Muscle of arm (tissue), 14 donors: ENCODE measurements around the gene TMEM39A. TPM values are rescaled to one million over a fixed set of nuclear protein-coding genes. Genes with fewer than 3 reads are reported as not detected.

Experiments used
- DNase-seq: peaks from one replicate; pipeline ENCODE4 v3.0.0-alpha.2; 2013
- long read RNA-seq, 11 donors: transcript quantifications; one replicate each; lab custom pipeline, GENCODE V29; 2026
- polyA plus RNA-seq, 12 donors: library from polyadenylated mRNA; unstranded; fragments of 120-200 nt; gene quantifications; one replicate each; pipeline ENCODE4 v1.2.1, GENCODE V29; 2013; ENCODE audit not compliant: insufficient read length in 12 of 12

The TMEM39A gene, protein sequence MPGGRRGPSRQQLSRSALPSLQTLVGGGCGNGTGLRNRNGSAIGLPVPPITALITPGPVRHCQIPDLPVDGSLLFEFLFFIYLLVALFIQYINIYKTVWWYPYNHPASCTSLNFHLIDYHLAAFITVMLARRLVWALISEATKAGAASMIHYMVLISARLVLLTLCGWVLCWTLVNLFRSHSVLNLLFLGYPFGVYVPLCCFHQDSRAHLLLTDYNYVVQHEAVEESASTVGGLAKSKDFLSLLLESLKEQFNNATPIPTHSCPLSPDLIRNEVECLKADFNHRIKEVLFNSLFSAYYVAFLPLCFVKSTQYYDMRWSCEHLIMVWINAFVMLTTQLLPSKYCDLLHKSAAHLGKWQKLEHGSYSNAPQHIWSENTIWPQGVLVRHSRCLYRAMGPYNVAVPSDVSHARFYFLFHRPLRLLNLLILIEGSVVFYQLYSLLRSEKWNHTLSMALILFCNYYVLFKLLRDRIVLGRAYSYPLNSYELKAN
- 10 to 100 TPM in 11 of 12 donors, not detected in 1; 36.2 to 56.0 (median 45.1) TPM for polyA plus RNA-seq
- long read RNA-seq, donor 1, full-length matches to known transcripts: 5 of 5 reads
- long read RNA-seq, donor 1, partial matches to known transcripts: 0 of 5 reads
- long read RNA-seq, donor 1, other reads (novel, unspliced or antisense): 0 of 5 reads
- long read RNA-seq, donor 2, full-length matches to known transcripts: 7 of 7 reads
- long read RNA-seq, donor 2, partial matches to known transcripts: 0 of 7 reads
- long read RNA-seq, donor 2, other reads (novel, unspliced or antisense): 0 of 7 reads
- long read RNA-seq, donor 3, full-length matches to known transcripts: 2 of 2 reads
- long read RNA-seq, donor 3, partial matches to known transcripts: 0 of 2 reads
- long read RNA-seq, donor 3, other reads (novel, unspliced or antisense): 0 of 2 reads
- long read RNA-seq, donor 4, full-length matches to known transcripts: 1 of 1 reads
- long read RNA-seq, donor 4, partial matches to known transcripts: 0 of 1 reads
- long read RNA-seq, donor 4, other reads (novel, unspliced or antisense): 0 of 1 reads
- long read RNA-seq, donor 5, full-length matches to known transcripts: 4 of 10 reads
- long read RNA-seq, donor 5, partial matches to known transcripts: 6 of 10 reads
- long read RNA-seq, donor 5, other reads (novel, unspliced or antisense): 0 of 10 reads
- long read RNA-seq, donor 6, full-length matches to known transcripts: 2 of 2 reads
- long read RNA-seq, donor 6, partial matches to known transcripts: 0 of 2 reads
- long read RNA-seq, donor 6, other reads (novel, unspliced or antisense): 0 of 2 reads
- long read RNA-seq, donor 7, full-length matches to known transcripts: 1 of 1 reads
- long read RNA-seq, donor 7, partial matches to known transcripts: 0 of 1 reads
- long read RNA-seq, donor 7, other reads (novel, unspliced or antisense): 0 of 1 reads
- long read RNA-seq, donor 8, full-length matches to known transcripts: 7 of 15 reads
- long read RNA-seq, donor 8, partial matches to known transcripts: 8 of 15 reads
- long read RNA-seq, donor 8, other reads (novel, unspliced or antisense): 0 of 15 reads
- long read RNA-seq, donor 9, full-length matches to known transcripts: 5 of 5 reads
- long read RNA-seq, donor 9, partial matches to known transcripts: 0 of 5 reads
- long read RNA-seq, donor 9, other reads (novel, unspliced or antisense): 0 of 5 reads
- long read RNA-seq, donor 10, full-length matches to known transcripts: 3 of 3 reads
- long read RNA-seq, donor 10, partial matches to known transcripts: 0 of 3 reads
- long read RNA-seq, donor 10, other reads (novel, unspliced or antisense): 0 of 3 reads
- long read RNA-seq, donor 11, full-length matches to known transcripts: 6 of 6 reads
- long read RNA-seq, donor 11, partial matches to known transcripts: 0 of 6 reads
- long read RNA-seq, donor 11, other reads (novel, unspliced or antisense): 0 of 6 reads

DNA sequence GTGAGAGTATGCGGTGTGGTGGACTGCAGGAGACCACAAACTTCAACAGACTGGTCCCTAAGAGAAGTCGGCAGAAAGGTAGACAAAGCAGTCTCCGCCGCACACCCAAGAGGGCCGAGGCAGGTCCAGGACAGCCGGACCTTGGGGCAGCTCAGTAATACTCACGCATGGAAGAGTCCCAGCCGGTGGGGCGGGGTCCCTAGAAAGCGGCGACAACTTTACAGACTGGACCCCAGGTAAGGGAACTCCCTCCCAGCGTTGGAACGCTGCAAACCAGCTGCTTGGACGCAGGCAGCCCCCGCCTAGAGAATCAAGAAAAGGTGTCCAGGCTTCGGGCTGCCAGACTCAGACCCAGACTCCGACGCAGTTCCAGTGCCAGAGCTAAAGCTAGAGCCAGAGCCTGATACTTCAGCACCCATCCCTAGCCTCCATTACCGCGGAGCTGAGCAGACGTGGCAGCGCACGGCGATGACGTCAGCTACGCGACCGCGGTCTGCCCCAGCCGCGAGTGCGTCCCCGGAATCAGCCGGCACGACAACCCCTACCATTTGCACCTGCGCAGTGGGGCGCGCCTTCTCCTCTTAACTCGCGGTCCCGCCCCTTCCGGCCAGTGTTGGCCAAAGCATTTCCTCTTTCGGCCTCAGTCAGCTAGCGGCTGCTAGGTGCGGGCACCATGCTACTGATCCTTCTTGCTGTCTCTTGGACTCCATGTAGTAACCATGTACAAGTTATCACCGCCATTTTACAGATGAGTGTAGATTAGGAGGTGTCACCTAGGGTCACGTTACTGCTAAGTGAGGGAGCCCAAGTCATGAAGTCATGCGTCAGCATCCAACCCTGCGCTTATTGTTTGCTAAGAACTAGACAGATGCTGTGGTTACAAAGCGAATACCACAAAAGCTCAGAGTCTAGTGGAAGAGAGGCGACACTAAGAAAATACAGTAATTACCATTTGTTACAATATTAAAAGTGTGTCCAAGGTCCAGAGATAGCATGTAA is at the start of gene TMEM39A:
TSS of gene TMEM39A (minus strand) at position 445 of the 999 bp plus-strand sequence. CDS start 1,541 bp downstream, outside the sequence.
- DNase-seq: peak; percentile 99

DNA sequence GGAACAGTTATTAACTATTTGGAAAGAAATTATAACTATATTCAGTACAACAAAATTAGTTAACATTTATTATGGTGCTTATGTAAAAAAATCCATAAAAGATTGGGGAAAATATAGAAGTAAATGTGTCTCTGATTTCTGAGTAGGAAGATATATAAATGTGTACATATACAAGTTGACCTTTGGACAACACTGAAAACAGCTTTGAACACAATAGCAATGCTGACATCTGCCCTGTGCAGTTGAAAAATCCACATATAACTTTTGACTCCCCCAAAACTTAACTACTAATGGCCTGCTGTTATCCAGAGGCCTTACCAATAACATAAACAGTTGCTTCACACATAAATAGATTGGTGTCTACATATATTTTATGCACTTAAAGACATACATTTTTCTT is 47.3 kb upstream of the TMEM39A start:
- DNase-seq: no peak

DNA sequence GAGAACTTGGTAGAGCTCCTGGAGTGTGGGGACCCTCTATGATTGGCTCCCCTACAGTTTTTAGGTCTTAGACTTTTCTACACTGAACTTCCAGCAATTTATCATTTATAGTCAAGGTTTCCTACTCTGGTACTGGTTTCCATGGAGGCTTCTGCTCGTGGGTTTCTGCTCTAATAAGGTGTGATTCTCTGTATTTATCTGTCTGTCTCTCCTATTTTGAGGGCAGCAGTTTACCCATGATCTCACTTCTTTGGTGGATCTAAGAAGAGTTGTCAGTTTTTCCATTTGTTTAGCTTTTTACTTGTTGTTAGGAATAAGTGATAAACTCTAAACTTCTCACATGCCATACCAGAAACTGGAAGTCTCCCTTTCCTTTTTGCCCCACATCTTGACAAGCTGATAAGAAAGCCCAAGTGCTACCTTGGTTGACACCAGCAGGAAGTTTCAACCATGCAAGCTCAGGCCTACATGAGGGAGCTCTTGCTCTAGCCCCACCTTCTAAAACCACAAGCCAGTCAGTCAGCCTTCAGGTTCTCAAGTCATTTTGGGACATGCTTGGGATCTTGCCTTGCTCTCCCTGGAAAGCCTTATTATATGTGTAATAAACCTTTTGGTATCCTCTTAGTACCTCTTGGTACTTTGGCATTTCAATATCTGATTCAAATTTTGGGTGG is 44.9 kb upstream of the TMEM39A start:
- DNase-seq: no peak

DNA sequence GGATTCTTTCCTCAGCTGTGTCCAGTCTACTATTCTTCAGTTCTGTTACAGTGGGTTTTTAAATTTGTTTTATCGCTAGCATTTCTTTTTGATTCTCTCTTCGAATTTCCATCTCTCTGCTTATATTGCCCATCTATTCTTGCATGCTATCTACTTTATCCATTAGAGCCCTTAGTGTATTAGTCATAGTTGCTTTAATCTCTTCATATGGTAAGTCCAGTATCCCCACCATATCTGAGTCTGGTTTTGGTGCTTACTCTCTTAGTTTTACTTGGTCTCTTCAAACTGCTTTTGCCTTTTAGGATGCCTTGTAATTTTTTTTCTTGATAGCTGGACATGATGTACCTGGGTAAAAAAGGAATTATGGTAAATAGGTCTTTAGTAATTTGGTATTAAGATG is 44.0 kb upstream of the TMEM39A start:
- no peak for DNase-seq

DNA sequence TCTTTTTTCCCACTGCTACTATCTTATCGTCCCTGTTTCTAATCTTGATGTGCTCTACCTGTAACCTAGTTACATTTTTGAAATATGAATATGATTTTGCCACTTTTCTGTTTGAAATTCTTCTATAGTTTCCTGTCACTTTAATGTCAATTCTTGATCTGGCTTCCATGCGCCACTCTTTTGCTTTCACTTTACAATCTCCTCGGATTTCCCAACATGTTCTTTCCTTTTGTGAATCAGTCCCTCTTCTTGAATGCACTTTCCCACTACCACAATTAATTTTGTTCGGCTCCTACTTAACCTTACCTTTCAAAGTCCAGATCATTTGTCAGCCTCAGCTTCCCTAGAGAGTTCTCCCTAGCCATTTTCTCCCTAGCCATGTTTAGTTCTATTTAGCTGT is 43.2 kb upstream of the TMEM39A start:
- DNase-seq: no peak

DNA sequence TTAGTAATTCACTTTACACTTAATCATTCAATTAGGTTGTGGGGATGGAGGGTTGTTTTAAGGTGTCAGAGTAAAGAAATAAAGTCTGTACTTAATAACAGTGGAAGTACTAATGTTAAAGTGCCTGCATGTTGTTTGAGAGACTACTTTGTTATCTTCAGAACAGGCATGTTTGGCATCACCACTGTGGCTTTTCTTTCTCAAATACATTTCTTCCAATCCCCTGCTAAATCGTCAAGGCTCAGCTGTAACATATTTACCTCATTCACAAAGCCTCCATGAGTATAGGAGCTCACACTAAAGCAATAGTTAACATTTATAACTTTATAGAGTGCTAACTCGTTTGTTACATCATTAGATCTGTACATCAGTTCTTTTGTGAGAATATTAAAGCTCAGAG is 37.5 kb upstream of the TMEM39A start:
- no peak for DNase-seq

DNA sequence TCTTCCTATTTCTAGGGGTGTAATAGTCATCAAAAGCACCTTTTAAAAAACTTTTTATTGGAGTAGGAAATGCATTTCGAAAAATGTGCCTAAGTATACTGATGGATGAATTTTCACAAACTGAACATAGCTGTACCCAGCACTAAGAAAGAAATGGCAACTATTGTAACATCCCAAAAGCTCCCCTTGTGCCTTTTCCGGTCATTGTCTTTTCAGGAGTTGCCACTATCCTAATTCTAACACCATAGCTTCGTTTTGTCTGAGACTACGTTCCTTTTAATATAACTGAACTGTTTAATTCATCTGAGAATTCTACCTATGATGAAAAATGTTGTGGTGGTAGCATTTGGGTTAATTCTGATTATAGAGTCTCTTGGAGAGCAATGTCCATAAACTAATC is 36.9 kb upstream of the TMEM39A start:
- no peak for DNase-seq

DNA sequence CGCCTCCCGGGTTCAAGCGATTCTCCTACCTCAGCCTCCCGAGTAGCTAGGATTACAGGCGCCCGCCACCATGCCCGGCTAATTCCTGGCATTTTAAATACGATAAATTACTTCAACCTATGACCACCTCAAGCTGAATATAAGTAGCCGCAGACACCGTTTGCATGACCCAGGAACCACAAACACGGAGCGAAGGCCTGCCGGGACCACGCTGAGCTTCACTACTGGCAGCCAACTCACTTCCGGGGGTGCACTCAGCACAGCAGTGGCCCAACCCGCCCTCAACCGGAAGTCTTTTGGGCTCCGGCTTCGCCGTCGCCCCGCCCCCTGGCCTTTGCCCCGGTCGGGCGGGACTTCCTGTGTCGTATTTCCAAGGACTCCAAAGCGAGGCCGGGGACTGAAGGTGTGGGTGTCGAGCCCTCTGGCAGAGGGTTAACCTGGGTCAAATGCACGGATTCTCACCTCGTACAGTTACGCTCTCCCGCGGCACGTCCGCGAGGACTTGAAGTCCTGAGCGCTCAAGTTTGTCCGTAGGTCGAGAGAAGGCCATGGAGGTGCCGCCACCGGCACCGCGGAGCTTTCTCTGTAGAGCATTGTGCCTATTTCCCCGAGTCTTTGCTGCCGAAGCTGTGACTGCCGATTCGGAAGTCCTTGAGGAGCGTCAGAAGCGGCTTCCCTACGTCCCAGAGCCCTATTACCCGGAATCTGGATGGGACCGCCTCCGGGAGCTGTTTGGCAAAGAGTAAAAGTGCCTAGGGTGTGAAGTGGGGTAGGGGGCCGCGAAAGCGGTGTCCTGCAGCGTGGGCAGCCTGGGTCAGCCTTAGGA is 35.0 kb upstream of the TMEM39A start, which contains the start of gene TIMMDC1:
TSS of gene TIMMDC1 (plus strand) at position 362 of the 826 bp plus-strand sequence. CDS start at position 549, 187 bp downstream.
- DNase-seq: peak; percentile 97

DNA sequence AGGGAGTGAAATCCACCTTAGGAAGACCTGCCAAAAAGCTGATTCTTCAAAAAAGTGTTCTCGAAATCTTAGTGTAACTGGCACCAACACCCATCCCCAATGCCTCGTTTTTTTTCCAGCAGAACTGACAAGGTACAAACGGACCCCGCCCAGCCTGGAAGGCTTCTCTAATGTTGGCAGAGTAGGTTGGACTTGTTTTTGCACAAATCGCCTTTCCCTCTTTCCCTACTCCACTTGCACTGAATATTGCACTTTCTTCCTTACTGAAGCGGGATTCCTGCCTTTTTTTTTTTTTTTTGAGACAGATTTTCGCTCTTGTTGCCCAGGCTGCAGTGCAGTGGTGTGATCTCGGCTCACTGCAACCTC is 34.4 kb upstream of the TMEM39A start:
- peak; percentile 38 for DNase-seq

DNA sequence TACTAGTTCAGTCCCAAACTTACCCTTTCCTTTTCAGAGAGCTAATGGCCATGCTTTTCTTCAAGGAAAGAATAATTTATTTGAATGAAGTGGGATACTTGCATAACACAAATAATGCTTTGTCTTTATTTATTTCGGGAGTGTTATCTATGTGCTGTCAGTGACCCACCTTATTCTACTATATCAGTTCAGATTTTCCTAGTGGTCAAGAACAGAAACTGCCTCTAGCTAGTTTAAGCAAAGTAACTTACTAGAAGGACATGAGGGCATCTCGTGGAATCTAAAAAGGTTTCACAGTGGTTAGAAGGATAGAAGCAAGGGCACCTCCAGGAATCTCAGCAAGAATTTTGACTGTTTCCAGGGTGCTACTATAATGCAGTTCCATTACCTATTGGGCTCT is 31.2 kb upstream of the TMEM39A start:
- DNase-seq: no peak

DNA sequence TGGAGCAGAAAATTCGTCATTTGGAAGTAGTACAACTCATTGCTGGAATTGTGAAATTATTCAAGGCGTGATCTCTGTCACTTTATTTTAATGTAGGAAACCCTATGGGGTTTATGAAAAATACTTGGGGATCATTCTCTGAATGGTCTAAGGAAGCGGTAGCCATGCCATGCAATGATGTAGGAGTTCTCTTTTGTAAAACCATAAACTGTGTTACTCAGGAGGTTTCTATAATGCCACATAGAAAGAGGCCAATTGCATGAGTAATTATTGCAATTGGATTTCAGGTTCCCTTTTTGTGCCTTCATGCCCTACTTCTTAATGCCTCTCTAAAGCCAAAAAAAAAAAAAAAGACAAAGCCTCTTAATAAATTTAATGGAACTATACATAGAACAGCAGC is 29.4 kb upstream of the TMEM39A start:
- DNase-seq: no peak

DNA sequence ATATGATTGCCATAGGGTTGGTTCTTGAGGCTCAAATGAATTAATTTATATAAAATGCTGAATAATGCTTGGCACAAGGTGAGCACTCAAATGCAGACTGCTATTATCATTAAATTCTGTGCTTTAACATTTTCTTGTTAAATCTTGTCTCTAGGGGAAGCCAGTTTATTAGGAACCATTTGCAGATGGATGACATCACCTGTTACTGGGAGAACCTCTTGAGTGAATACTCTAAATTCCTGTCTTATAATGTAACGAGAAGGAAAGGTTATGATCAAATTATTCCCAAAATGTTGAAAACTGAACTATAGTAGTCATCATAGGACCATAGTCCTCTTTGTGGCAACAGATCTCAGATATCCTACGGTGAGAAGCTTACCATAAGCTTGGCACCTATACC is 28.7 kb upstream of the TMEM39A start:
- no peak for DNase-seq

DNA sequence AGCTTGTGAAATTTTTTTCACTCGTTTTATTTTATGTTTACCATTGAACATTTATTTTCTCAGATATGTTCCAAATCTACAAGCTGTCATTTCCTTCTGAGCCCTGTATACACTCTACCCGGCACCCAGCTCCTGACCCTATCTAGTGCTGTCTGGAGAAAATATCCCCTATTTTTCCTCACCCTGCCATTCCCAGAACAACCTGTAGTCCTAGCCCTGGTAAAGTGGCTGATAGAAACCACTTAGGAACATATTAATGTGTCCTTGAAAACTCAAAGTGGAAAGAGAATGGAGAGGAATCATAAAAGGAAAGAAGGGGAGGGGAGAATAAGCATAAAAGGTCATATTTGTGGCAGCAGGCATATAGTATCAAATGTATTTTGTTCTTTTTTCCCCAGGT is 26.7 kb upstream of the TMEM39A start:
- no peak for DNase-seq

DNA sequence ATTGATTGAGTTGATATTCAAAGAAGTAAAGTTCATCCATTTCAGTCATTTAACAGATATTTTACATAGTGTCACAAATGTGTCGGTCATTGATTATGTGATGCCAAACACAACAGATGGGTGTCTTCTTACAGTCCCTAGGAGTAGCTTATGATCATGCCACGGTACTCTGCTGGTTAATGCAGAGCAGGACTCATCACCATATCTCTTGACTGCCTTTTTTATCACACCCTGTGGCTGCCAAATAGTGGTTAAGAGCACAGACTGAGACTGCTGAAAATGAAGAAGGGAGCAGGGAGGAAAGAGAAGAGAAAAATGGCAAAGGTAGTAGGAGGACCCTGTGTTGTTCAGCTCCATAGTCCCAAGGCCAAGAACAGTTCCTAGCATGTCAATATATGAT is 22.1 kb upstream of the TMEM39A start:
- DNase-seq: no peak

DNA sequence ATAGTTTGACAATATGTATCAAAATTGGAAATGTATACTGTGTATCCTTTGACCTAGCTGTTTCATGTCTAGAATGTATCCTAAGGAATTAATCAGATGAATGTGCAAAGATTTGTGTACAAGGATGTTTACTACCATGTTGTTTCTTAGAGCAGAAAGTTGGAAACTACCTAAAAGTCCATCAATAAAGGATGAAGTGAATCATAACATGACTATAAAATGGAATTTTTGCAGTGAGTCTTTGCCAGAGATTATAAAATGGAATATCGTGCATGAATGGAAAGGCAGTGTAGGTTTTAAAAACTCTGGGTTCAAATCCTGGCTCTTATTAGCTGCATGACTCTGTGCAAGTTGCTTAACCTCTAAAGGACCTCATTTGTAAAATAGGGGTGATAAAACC is 19.7 kb upstream of the TMEM39A start:
- no peak for DNase-seq

DNA sequence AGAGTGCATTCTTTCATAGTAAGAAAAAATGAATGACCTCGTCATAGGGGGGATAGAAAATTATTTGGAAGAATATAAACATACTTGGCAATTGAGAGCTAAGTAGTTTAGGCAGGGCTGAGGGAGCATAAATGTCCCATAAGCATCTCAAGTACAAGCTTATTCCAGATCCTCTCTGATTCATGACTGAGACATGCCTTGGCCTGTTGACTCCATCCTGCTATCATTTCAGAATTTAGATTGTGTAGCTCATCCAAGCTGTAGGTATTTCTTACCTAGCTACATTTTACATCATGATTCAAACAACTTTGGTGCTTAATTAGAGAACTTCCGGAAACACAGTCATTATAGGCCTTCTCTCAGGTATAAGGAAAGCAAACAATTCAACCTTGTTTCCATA is 17.7 kb upstream of the TMEM39A start:
- no peak for DNase-seq

DNA sequence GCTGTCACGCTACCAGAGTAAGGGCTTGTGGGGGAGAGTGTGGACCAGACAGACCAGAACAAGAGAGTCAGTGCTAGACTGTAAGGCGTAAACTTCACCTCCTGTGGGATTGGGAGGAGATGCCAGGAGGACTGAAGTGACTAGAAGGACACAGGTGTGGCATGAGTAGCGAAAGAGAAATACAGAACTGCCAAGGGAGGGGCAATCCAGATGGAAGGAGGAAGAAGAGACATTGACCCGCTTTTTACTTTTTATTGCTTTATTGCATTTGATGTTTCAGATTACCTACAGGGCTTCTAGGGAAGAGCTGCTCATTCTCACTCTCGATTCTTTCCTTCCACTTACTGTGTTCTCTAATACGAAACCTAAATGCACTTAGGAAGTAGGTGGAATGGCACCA is 7.5 kb upstream of the TMEM39A start:
- DNase-seq: no peak
